ENCODE data around the gene CD2AP.

CD2AP gene

GRCh38 chr6:47651505-47651944, 173.9 kb downstream of the CD2AP start:
- Histone ChIP-seq H4K20me1 (ENCODE audit: insufficient read depth) (no peaks in the 10 kb centered on the region), H3K36me3 (ENCODE audit: insufficient read depth) (no peaks in the 10 kb centered on the region), H3K79me2 (ENCODE audit: insufficient read depth, low read depth) (no peaks in the 10 kb centered on the region), H3K27ac (no peak overlapping the region), H2AFZ (ENCODE audit: low read depth) (no peak overlapping the region), H3K27me3 (ENCODE audit: insufficient read depth, low read depth) (no peaks in the 10 kb centered on the region), H3K9ac (no peak overlapping the region), H3K4me3 (IDR thresholded peaks at IDR 0.05; ENCODE audit: insufficient read depth, low read depth, low read length) (no peak overlapping the region), H3K4me1 (ENCODE audit: low read depth, poor library complexity, severe bottlenecking) (no peaks in the 10 kb centered on the region), H3K4me2 (no peak overlapping the region)
- no peak for TF ChIP-seq CTCF (conservative IDR thresholded peaks at IDR 0.05; ENCODE audit: low read depth, low read length)

DNA sequence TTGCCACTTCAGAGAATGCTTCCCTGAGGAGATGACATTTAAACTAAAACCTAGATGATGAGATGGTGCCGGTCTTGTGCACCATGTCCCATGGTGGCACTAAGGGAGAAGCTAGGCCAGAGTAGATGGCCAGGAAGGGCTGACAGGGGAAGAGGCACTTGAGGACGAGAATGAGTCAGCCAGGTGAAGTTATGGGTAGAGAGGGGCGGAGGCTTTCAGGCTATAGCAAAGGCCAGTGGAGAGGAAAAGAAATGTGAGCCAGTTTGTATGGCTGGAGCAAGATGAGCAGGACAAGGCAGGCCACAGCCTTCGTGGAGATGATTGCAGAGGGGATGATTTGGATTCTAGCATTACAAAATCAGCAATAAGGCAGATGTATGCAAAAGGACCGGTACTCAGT, 176.1 kb downstream of the CD2AP start:
- H4K20me1 ChIP-seq (ENCODE audit: insufficient read depth): no peaks in the 10 kb centered on the region
- H3K36me3 ChIP-seq (ENCODE audit: insufficient read depth): no peaks in the 10 kb centered on the region
- H3K27me3 ChIP-seq (ENCODE audit: insufficient read depth, low read depth): no peaks in the 10 kb centered on the region
- TF ChIP-seq CTCF (conservative IDR thresholded peaks at IDR 0.05; ENCODE audit: low read depth, low read length): no peak
- no peak overlapping the region for H2AFZ ChIP-seq (ENCODE audit: low read depth)
- H3K4me3 ChIP-seq (IDR thresholded peaks at IDR 0.05; ENCODE audit: insufficient read depth, low read depth, low read length): no peak overlapping the region
- H3K27ac ChIP-seq: no peak overlapping the region
- no peaks in the 10 kb centered on the region for H3K79me2 ChIP-seq (ENCODE audit: insufficient read depth, low read depth)
- H3K4me1 ChIP-seq (ENCODE audit: low read depth, poor library complexity, severe bottlenecking): no peaks in the 10 kb centered on the region
- no peak overlapping the region for H3K4me2 ChIP-seq
- H3K9ac ChIP-seq: no peak overlapping the region

DNA sequence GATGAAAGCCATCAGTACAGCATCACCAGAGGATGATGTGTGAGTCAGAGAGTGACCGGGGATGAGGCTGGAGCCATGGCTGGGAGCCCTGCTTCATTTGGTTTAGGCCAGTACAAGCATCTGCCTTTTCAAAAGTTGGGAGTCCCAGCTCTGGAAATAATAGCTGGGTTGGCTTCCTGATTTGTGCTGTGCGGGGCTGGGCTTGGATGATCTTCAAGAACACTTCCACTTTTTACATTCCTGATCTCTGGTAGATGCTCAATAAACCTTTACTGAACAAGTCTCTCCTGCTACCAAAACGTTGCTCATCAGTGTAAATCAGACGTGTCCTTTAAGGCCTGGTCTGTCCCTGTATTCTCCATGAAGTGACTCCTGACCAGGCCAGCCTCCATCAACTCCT, 176.7 kb downstream of the CD2AP start:
- Histone ChIP-seq H3K27ac (no peak overlapping the region), H3K4me1 (ENCODE audit: low read depth, poor library complexity, severe bottlenecking) (no peaks in the 10 kb centered on the region), H2AFZ (ENCODE audit: low read depth) (no peak overlapping the region), H3K36me3 (ENCODE audit: insufficient read depth) (no peaks in the 10 kb centered on the region), H3K4me3 (IDR thresholded peaks at IDR 0.05; ENCODE audit: insufficient read depth, low read depth, low read length) (no peak overlapping the region), H3K27me3 (ENCODE audit: insufficient read depth, low read depth) (no peaks in the 10 kb centered on the region), H3K9ac (no peak overlapping the region), H3K4me2 (no peak overlapping the region), H3K79me2 (ENCODE audit: insufficient read depth, low read depth) (no peaks in the 10 kb centered on the region), H4K20me1 (ENCODE audit: insufficient read depth) (no peaks in the 10 kb centered on the region)
- no peak for TF ChIP-seq CTCF (conservative IDR thresholded peaks at IDR 0.05; ENCODE audit: low read depth, low read length)

DNA sequence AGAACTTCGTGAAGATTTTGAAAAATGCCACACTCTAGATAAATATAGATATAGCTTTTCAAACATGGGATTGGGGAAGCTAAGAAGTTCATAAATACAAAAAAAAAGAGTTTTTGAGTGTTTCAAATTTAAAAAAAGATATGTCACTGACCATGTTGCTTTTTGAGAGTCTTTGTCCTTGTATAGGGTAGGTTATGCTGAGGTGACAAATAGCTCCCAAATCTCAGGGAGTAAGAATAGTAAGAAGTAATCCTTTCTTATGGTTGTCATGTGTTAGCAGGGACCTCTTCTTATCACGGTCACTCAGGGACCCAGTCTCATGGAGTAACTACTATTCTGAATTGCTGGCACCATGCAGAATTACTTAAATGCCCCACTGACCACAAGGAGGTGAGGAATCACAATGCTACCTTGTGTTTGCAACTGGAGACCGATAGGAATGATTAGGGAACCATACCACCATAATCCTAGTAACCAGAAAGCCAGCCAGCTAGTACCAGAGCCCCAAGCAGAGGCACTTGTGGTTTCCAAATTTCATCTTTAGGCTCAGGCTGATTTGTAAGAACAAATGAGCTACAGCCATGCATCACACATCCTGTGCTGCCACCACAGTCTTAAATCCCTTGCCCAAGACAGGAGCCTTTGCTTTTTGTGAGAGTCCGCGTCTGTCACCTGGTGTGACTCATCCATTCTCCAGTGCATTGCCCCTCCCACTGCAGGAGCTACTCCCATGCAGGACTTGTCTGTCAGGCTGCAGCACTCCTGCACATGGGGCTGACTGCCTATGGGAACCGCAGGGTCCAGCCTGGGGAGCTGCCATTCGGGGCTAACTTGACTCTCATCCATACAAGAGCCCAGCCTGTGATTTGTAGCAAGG, 178.4 kb downstream of the CD2AP start:
- no peak overlapping the region for H3K9ac ChIP-seq
- no peaks in the 10 kb centered on the region for H3K36me3 ChIP-seq (ENCODE audit: insufficient read depth)
- no peaks in the 10 kb centered on the region for H3K4me1 ChIP-seq (ENCODE audit: low read depth, poor library complexity, severe bottlenecking)
- no peaks in the 10 kb centered on the region for H4K20me1 ChIP-seq (ENCODE audit: insufficient read depth)
- no peak overlapping the region for H3K27ac ChIP-seq
- H3K79me2 ChIP-seq (ENCODE audit: insufficient read depth, low read depth): no peaks in the 10 kb centered on the region
- no peak overlapping the region for H3K4me2 ChIP-seq
- H3K27me3 ChIP-seq (ENCODE audit: insufficient read depth, low read depth): no peaks in the 10 kb centered on the region
- no peak overlapping the region for H2AFZ ChIP-seq (ENCODE audit: low read depth)
- TF ChIP-seq CTCF (conservative IDR thresholded peaks at IDR 0.05; ENCODE audit: low read depth, low read length): no peak
- no peak overlapping the region for H3K4me3 ChIP-seq (IDR thresholded peaks at IDR 0.05; ENCODE audit: insufficient read depth, low read depth, low read length)
